ENCODE results near the gene TBC1D2.

Gene TBC1D2

GRCh38 chr9:98186236-98186635 lies 69.2 kb downstream of the TBC1D2 start:
- H3K27ac ChIP-seq (replicated peaks; ENCODE audit: low read length): no peak overlapping the region
- H3K4me1 ChIP-seq (ENCODE audit: control insufficient read depth in 2 of 2, insufficient read depth in 1 of 2, low read depth in 1 of 2, low read length in 2 of 2): peaks cover 0 to 12% of the 10 kb centered on the region in 2 donors
- H3K4me3 ChIP-seq (ENCODE audit: low read length in 2 of 2): no peak overlapping the region
- H3K27me3 ChIP-seq (ENCODE audit: control insufficient read depth in 3 of 3, insufficient read depth in 3 of 3, low read depth in 1 of 3, low read length in 3 of 3): peaks cover 0 to 27% (median 6%) of the 10 kb centered on the region in 3 experiments
- H3K9me3 ChIP-seq (replicated peaks in 1 of 2; ENCODE audit: control insufficient read depth in 2 of 2, insufficient read depth in 1 of 2, low read depth in 1 of 2, low read length in 2 of 2): no peaks in the 10 kb centered on the region
- H3K14ac ChIP-seq (ENCODE audit: low read length): no peak overlapping the region
- no peak overlapping the region for H4K8ac ChIP-seq (ENCODE audit: low read depth, low read length)
- no peaks in the 10 kb centered on the region for H3K79me1 ChIP-seq (ENCODE audit: low read depth, low read length)
- H2BK15ac ChIP-seq (ENCODE audit: low read length): no peak overlapping the region
- no peak for DNase-seq (ENCODE audit: low spot score)
- WGBS, 2 donors (ENCODE audit: extremely low coverage in 2 of 2, insufficient read length in 2 of 2, insufficient replicate concordance in 1 of 2): no CpG with 5 or more reads among the region's 1 CpG
- no peak overlapping the region for H3K9ac ChIP-seq (ENCODE audit: low read depth, low read length, poor library complexity)
- no peak overlapping the region for H2BK12ac ChIP-seq (ENCODE audit: low read length)
- no peak overlapping the region for H3K4me2 ChIP-seq (ENCODE audit: insufficient read depth, low read length, poor library complexity, severe bottlenecking)
- H3K36me3 ChIP-seq (replicated peaks in 1 of 2; ENCODE audit: control insufficient read depth in 2 of 2, insufficient read depth in 2 of 2, low read length in 2 of 2): no peaks in the 10 kb centered on the region
- no peak overlapping the region for H2BK120ac ChIP-seq (ENCODE audit: low read depth, low read length)
- H3K18ac ChIP-seq (ENCODE audit: low read length): no peak overlapping the region
- no peak overlapping the region for H2AK5ac ChIP-seq (ENCODE audit: low read depth, low read length)
- H4K91ac ChIP-seq (ENCODE audit: low read depth, low read length, poor library complexity): no peak overlapping the region
- no peak overlapping the region for H3K23ac ChIP-seq (ENCODE audit: low read depth, low read length, poor library complexity)
- no peak overlapping the region for H2BK5ac ChIP-seq (ENCODE audit: low read length)
- H3K4ac ChIP-seq (ENCODE audit: low read length): no peak overlapping the region
- H2AFZ ChIP-seq (ENCODE audit: low read length): no peak overlapping the region

DNA sequence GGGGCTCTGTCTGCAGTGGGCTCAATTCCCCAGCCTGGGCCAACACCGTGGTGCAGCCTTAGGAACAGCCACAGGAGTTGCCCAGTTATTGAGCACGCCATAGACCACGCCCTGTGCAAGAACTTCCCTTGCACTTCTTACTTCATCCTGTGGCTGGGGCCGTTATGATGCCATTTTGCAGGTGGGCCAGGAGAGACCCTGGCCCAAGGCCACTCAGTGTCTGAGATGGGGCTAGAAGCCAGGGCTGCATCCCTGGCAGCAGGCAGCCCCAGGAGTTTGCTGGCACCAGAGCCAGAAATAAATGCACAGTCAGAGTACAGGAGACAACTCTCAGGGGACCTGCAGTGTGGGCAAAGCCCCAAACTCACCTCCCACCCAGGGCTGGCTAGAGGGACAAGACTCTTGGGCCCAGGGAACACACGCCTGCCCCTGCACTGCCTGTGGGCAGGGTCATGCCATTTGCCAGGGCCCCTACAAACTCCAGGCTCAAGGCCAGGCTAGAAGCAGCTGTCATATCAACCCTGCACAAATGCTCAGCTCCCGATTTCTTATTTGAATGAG lies 69.8 kb downstream of the TBC1D2 start:
- Histone ChIP-seq H4K91ac (ENCODE audit: low read depth, low read length, poor library complexity) (peak overlapping the region; percentile 6), H3K4me1 (ENCODE audit: control insufficient read depth in 2 of 2, insufficient read depth in 1 of 2, low read depth in 1 of 2, low read length in 2 of 2) (peaks cover 0 to 12% of the 10 kb centered on the region in 2 donors), H2AFZ (ENCODE audit: low read length) (no peak overlapping the region), H2BK12ac (ENCODE audit: low read length) (no peak overlapping the region), H3K27ac (replicated peaks; ENCODE audit: low read length) (no peak overlapping the region), H3K79me1 (ENCODE audit: low read depth, low read length) (no peaks in the 10 kb centered on the region), H2BK15ac (ENCODE audit: low read length) (no peak overlapping the region), H3K18ac (ENCODE audit: low read length) (peak overlapping the region; percentile 17), H3K4ac (ENCODE audit: low read length) (no peak overlapping the region), H3K23ac (ENCODE audit: low read depth, low read length, poor library complexity) (no peak overlapping the region), H3K14ac (ENCODE audit: low read length) (no peak overlapping the region), H3K9me3 (replicated peaks in 1 of 2; ENCODE audit: control insufficient read depth in 2 of 2, insufficient read depth in 1 of 2, low read depth in 1 of 2, low read length in 2 of 2) (no peaks in the 10 kb centered on the region), H4K8ac (ENCODE audit: low read depth, low read length) (no peak overlapping the region), H2BK120ac (ENCODE audit: low read depth, low read length) (no peak overlapping the region), H2AK5ac (ENCODE audit: low read depth, low read length) (no peak overlapping the region), H2BK5ac (ENCODE audit: low read length) (no peak overlapping the region), H3K27me3 (ENCODE audit: control insufficient read depth in 3 of 3, insufficient read depth in 3 of 3, low read depth in 1 of 3, low read length in 3 of 3) (peaks cover 0 to 21% (median 1%) of the 10 kb centered on the region in 3 experiments), H3K36me3 (replicated peaks in 1 of 2; ENCODE audit: control insufficient read depth in 2 of 2, insufficient read depth in 2 of 2, low read length in 2 of 2) (no peaks in the 10 kb centered on the region), H3K4me2 (ENCODE audit: insufficient read depth, low read length, poor library complexity, severe bottlenecking) (no peak overlapping the region), H3K9ac (ENCODE audit: low read depth, low read length, poor library complexity) (no peak overlapping the region), H3K4me3 (ENCODE audit: low read length in 2 of 2) (no peak overlapping the region)
- WGBS, 2 donors (ENCODE audit: extremely low coverage in 2 of 2, insufficient read length in 2 of 2, insufficient replicate concordance in 1 of 2): no CpG with 5 or more reads among the region's 6 CpGs
- DNase-seq (ENCODE audit: low spot score): no peak

DNA sequence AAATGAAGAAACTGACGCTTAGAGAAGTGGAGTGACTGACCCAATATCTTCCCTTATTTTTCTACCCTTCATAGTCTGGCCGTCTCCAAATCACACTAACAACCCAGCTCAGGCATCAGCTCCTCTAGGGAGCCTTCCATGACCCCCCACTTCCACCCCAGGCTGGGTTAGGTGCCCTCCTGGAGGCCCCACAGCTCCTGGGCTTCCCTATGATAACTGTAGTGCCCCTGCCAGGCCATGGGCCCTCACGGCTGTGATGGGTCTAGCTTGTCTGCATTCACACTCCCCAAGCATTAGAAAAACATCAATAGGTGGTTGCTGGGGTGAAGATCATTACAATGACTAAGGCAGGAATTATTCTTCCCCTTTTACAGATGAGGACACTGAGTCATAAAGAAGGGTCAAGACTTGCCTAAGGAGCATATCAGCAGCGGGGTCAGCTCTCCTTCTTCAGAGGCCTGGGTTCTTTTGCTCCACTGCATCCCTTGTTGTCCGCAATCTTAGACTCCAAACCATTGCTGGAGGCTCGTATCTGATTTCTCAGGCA lies 70.4 kb downstream of the TBC1D2 start:
- no peak overlapping the region for H3K27ac ChIP-seq (replicated peaks; ENCODE audit: low read length)
- H3K27me3 ChIP-seq (ENCODE audit: control insufficient read depth in 3 of 3, insufficient read depth in 3 of 3, low read depth in 1 of 3, low read length in 3 of 3): peaks cover 0 to 15% (median 0%) of the 10 kb centered on the region in 3 experiments
- H2BK15ac ChIP-seq (ENCODE audit: low read length): no peak overlapping the region
- no CpG with 5 or more reads among the region's 6 CpGs for WGBS, 2 donors (ENCODE audit: extremely low coverage in 2 of 2, insufficient read length in 2 of 2, insufficient replicate concordance in 1 of 2)
- peaks cover 0 to 12% of the 10 kb centered on the region in 2 donors for H3K4me1 ChIP-seq (ENCODE audit: control insufficient read depth in 2 of 2, insufficient read depth in 1 of 2, low read depth in 1 of 2, low read length in 2 of 2)
- H2AK5ac ChIP-seq (ENCODE audit: low read depth, low read length): no peak overlapping the region
- no peaks in the 10 kb centered on the region for H3K9me3 ChIP-seq (replicated peaks in 1 of 2; ENCODE audit: control insufficient read depth in 2 of 2, insufficient read depth in 1 of 2, low read depth in 1 of 2, low read length in 2 of 2)
- H2BK12ac ChIP-seq (ENCODE audit: low read length): no peak overlapping the region
- H3K18ac ChIP-seq (ENCODE audit: low read length): no peak overlapping the region
- H4K8ac ChIP-seq (ENCODE audit: low read depth, low read length): no peak overlapping the region
- H3K4me2 ChIP-seq (ENCODE audit: insufficient read depth, low read length, poor library complexity, severe bottlenecking): no peak overlapping the region
- H2BK5ac ChIP-seq (ENCODE audit: low read length): no peak overlapping the region
- no peak overlapping the region for H2AFZ ChIP-seq (ENCODE audit: low read length)
- no peak for DNase-seq (ENCODE audit: low spot score)
- no peak overlapping the region for H3K4ac ChIP-seq (ENCODE audit: low read length)
- no peak overlapping the region for H3K4me3 ChIP-seq (ENCODE audit: low read length in 2 of 2)
- H3K14ac ChIP-seq (ENCODE audit: low read length): no peak overlapping the region
- no peaks in the 10 kb centered on the region for H3K36me3 ChIP-seq (replicated peaks in 1 of 2; ENCODE audit: control insufficient read depth in 2 of 2, insufficient read depth in 2 of 2, low read length in 2 of 2)
- no peak overlapping the region for H2BK120ac ChIP-seq (ENCODE audit: low read depth, low read length)
- no peaks in the 10 kb centered on the region for H3K79me1 ChIP-seq (ENCODE audit: low read depth, low read length)
- no peak overlapping the region for H3K23ac ChIP-seq (ENCODE audit: low read depth, low read length, poor library complexity)
- no peak overlapping the region for H4K91ac ChIP-seq (ENCODE audit: low read depth, low read length, poor library complexity)
- H3K9ac ChIP-seq (ENCODE audit: low read depth, low read length, poor library complexity): no peak overlapping the region

- H2AFZ ChIP-seq (ENCODE audit: low read length): no peak overlapping the region
- H2BK15ac ChIP-seq (ENCODE audit: low read length): no peak overlapping the region
- no CpG with 5 or more reads among the region's 6 CpGs for WGBS, 2 donors (ENCODE audit: extremely low coverage in 2 of 2, insufficient read length in 2 of 2, insufficient replicate concordance in 1 of 2)
- H2BK120ac ChIP-seq (ENCODE audit: low read depth, low read length): no peak overlapping the region
- H3K9ac ChIP-seq (ENCODE audit: low read depth, low read length, poor library complexity): no peak overlapping the region
- no peak overlapping the region for H2BK12ac ChIP-seq (ENCODE audit: low read length)
- peaks cover 0 to 11% (median 0%) of the 10 kb centered on the region in 3 experiments for H3K27me3 ChIP-seq (ENCODE audit: control insufficient read depth in 3 of 3, insufficient read depth in 3 of 3, low read depth in 1 of 3, low read length in 3 of 3)
- no peak overlapping the region for H2AK5ac ChIP-seq (ENCODE audit: low read depth, low read length)
- no peak overlapping the region for H3K4ac ChIP-seq (ENCODE audit: low read length)
- H2BK5ac ChIP-seq (ENCODE audit: low read length): no peak overlapping the region
- no peaks in the 10 kb centered on the region for H3K79me1 ChIP-seq (ENCODE audit: low read depth, low read length)
- H3K14ac ChIP-seq (ENCODE audit: low read length): no peak overlapping the region
- no peaks in the 10 kb centered on the region for H3K36me3 ChIP-seq (replicated peaks in 1 of 2; ENCODE audit: control insufficient read depth in 2 of 2, insufficient read depth in 2 of 2, low read length in 2 of 2)
- peak overlapping the region; percentile 22 for H3K23ac ChIP-seq (ENCODE audit: low read depth, low read length, poor library complexity)
- H3K4me3 ChIP-seq (ENCODE audit: low read length in 2 of 2): no peak overlapping the region
- H3K27ac ChIP-seq (replicated peaks; ENCODE audit: low read length): no peak overlapping the region
- no peak overlapping the region for H3K4me2 ChIP-seq (ENCODE audit: insufficient read depth, low read length, poor library complexity, severe bottlenecking)
- no peak for DNase-seq (ENCODE audit: low spot score)
- H4K8ac ChIP-seq (ENCODE audit: low read depth, low read length): no peak overlapping the region
- H3K18ac ChIP-seq (ENCODE audit: low read length): no peak overlapping the region
- no peak overlapping the region for H4K91ac ChIP-seq (ENCODE audit: low read depth, low read length, poor library complexity)
- peaks cover 0 to 12% of the 10 kb centered on the region in 2 donors for H3K4me1 ChIP-seq (ENCODE audit: control insufficient read depth in 2 of 2, insufficient read depth in 1 of 2, low read depth in 1 of 2, low read length in 2 of 2)
- no peaks in the 10 kb centered on the region for H3K9me3 ChIP-seq (replicated peaks in 1 of 2; ENCODE audit: control insufficient read depth in 2 of 2, insufficient read depth in 1 of 2, low read depth in 1 of 2, low read length in 2 of 2)
Observed at GRCh38 chr9:98184326-98184725, 71.1 kb downstream of the TBC1D2 start.
